Upper lobe of left lung (tissue), 6 donors: ENCODE data around the gene ARHGAP20. TPM values are rescaled to one million over a fixed set of nuclear protein-coding genes. Genes with fewer than 3 reads are reported as not detected.

Source experiments
- ATAC-seq, 2 donors: fragments of 200-7000 bp; cut with Tn5 transposase; one replicate each; pipeline ENCODE4 v1.9.1; 2022; ENCODE audit warnings: mild to moderate bottlenecking in 2 of 2, moderate library complexity in 2 of 2; ENCODE audit not compliant: low FRiP score in 2 of 2
- DNase-seq, 2 donors: peaks; one replicate each; pipeline ENCODE4 v3.0.0-alpha.2; 2019 to 2020
- H3K27ac ChIP-seq, 4 donors: fragments of 200-600 bp; sonication (generic); one replicate each; pipeline ENCODE4 v1.5.1; 2016 to 2019
- H3K27me3 ChIP-seq, 4 donors: fragments of 200-600 bp; sonication (generic); one replicate each; pipeline ENCODE4 v1.5.1; 2017 to 2019
- H3K36me3 ChIP-seq, 4 donors: fragments of 200-600 bp; sonication (generic); one replicate each; pipeline ENCODE4 v1.5.1; 2016 to 2019
- H3K4me1 ChIP-seq, 4 donors: fragments of 200-600 bp; sonication (generic); one replicate each; pipeline ENCODE4 v1.5.1; 2018 to 2019
- H3K4me3 ChIP-seq, 4 donors: fragments of 200-600 bp; sonication (generic); one replicate each; pipeline ENCODE4 v1.5.1; 2017 to 2019; ENCODE audit warnings: mild to moderate bottlenecking in 2 of 4, moderate library complexity in 1 of 4
- H3K9me3 ChIP-seq, 4 donors: fragments of 200-600 bp; sonication (generic); one replicate each; pipeline ENCODE4 v1.5.1; 2018 to 2019
- EP300 ChIP-seq, 4 donors: sonication (generic); formaldehyde crosslinking; IDR thresholded peaks; one replicate each; pipeline ENCODE4 v1.5.1; 2017; ENCODE audit warnings: antibody characterized with exemption in 4 of 4, control low read depth in 2 of 4
- POLR2A ChIP-seq, 4 donors: fragments of 450-650 bp; IDR thresholded peaks; one replicate each; pipeline ENCODE4 v1.5.1; 2016 to 2017; ENCODE audit warnings: antibody characterized with exemption in 4 of 4, mild to moderate bottlenecking in 2 of 4
- POLR2AphosphoS5 ChIP-seq, 2 donors: sonication (generic); formaldehyde crosslinking; IDR thresholded peaks; one replicate each; pipeline ENCODE4 v1.5.1; 2017; ENCODE audit warnings: antibody characterized with exemption in 2 of 2
- WGBS, 2 donors: methylation state at CpG; one replicate each; pipeline ENCODE4 v1.1.5; 2017 to 2018; 5-methylcytosine and 5-hydroxymethylcytosine counted together
- total RNA-seq, 6 donors: library from RNA; depleted of rRNA in 4 of 6; stranded (reverse); fragments of >200 nt in 4 of 6; gene quantifications; one replicate each; pipeline versions ENCODE4 v1.1.0 to v1.2.1, GENCODE V29; 2016 to 2021
- TF ChIP-seq, protein P1 (sequence below), 6 experiments: fragments of 450-650 bp in 4 of 6; fragments of 200-600 bp in 2 of 6; sonication (generic) in 2 of 6; IDR thresholded peaks; one replicate each; pipeline ENCODE4 v1.5.1; 2016 to 2019; ENCODE audit warnings: antibody characterized with exemption in 6 of 6
- donor health status: DM: no; HTN: no; CAD: no; lungs with moderate emphysema.
- donor health status: DM: no; HTN: yes; CAD: no; lungs with severe emphysema.

The ARHGAP20 gene
- total RNA-seq, 6 donors from 2014 or later: 4.3 to 7.4 (median 5.5) TPM

DNA sequence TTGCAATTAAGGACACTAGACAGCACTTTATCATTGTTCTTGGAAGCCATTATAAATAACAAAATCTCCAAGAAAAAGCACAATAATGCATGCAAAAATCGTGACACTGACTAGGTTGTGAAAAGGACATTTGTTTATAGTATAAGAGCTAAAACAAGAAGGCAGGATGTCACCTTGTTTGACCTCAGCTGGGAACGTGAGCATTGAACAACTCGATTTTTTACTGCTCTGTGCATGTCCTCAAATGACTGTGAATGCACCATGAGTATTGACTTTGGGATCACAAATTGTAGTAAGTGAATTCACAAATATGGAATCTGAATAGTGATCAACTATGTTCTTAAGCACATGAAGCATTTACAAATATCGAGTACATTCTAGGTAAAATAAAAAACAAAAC lies 35.3 kb upstream of the ARHGAP20 start:
- H3K4me3 ChIP-seq: no peak overlapping the region
- no peaks in the 10 kb centered on the region for H3K36me3 ChIP-seq
- H3K9me3 ChIP-seq: peaks cover under 1 to 3% (median 2%) of the 10 kb centered on the region in 4 donors
- WGBS, 2 donors: 34 to 54% methylated on average over 4 of the region's 4 CpGs
- TF ChIP-seq EP300 (IDR thresholded peaks at IDR 0.05): no peak
- TF ChIP-seq, protein P1, sequence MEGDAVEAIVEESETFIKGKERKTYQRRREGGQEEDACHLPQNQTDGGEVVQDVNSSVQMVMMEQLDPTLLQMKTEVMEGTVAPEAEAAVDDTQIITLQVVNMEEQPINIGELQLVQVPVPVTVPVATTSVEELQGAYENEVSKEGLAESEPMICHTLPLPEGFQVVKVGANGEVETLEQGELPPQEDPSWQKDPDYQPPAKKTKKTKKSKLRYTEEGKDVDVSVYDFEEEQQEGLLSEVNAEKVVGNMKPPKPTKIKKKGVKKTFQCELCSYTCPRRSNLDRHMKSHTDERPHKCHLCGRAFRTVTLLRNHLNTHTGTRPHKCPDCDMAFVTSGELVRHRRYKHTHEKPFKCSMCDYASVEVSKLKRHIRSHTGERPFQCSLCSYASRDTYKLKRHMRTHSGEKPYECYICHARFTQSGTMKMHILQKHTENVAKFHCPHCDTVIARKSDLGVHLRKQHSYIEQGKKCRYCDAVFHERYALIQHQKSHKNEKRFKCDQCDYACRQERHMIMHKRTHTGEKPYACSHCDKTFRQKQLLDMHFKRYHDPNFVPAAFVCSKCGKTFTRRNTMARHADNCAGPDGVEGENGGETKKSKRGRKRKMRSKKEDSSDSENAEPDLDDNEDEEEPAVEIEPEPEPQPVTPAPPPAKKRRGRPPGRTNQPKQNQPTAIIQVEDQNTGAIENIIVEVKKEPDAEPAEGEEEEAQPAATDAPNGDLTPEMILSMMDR (IDR thresholded peaks at IDR 0.05): no peak
- no peak for TF ChIP-seq POLR2A (IDR thresholded peaks at IDR 0.05)
- no peak for TF ChIP-seq POLR2AphosphoS5 (IDR thresholded peaks at IDR 0.05)
- H3K27ac ChIP-seq: no peak overlapping the region
- H3K27me3 ChIP-seq: no peaks in the 10 kb centered on the region
- no peaks in the 10 kb centered on the region for H3K4me1 ChIP-seq
- no peak for ATAC-seq
- no peak for DNase-seq

DNA sequence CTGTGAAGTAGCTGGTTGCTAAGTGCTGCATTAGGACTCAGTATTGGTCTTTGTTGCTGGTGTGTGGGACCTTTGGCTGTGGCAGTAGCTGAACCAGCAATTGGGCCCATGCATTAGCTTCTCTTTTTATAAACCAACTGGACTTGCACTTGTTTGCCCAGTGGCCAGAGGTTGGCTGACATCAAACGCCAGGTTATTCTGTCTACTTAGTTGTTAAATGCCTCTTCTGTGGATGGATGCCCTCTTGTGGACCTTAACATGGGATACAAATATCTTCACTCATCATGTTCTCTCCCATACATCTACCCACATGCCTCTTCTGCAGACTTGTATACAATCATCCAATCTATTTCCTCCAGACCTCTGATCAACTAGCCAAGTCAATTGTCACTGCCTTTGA lies 26.4 kb upstream of the ARHGAP20 start:
- Histone ChIP-seq H3K9me3 (no peaks in the 10 kb centered on the region), H3K4me1 (no peaks in the 10 kb centered on the region), H3K4me3 (no peak overlapping the region), H3K27me3 (no peaks in the 10 kb centered on the region), H3K36me3 (no peaks in the 10 kb centered on the region), H3K27ac (no peak overlapping the region)
- DNase-seq: no peak
- 93% methylated on average over 1 of the region's 1 CpG for WGBS, 2 donors
- ATAC-seq: no peak
- TF ChIP-seq EP300 (IDR thresholded peaks at IDR 0.05): no peak
- TF ChIP-seq, protein P1 (IDR thresholded peaks at IDR 0.05): no peak
- no peak for TF ChIP-seq POLR2AphosphoS5 (IDR thresholded peaks at IDR 0.05)
- no peak for TF ChIP-seq POLR2A (IDR thresholded peaks at IDR 0.05)

DNA sequence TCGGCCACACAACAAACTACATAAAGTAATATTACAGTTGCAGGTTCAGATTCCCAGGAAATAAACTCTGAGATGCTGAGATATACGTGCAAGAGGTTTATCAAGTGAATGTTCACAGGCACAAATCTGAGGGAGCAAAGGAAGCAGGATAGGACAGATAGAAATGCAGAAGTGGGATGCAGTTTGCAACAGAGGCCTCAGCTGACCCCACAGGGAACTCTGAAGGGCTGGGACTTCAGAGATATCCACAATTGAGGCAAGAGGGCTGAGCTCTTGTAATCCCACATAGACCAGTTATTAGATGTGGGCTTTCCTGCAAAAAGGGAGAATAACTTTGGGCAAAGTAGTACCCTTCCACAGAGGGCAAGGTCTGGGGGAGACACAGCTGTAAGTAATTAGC lies 25.4 kb upstream of the ARHGAP20 start:
- no peaks in the 10 kb centered on the region for H3K36me3 ChIP-seq
- H3K27me3 ChIP-seq: no peaks in the 10 kb centered on the region
- WGBS, 2 donors: 88% methylated on average over 2 of the region's 2 CpGs
- H3K4me3 ChIP-seq: no peak overlapping the region
- H3K9me3 ChIP-seq: no peaks in the 10 kb centered on the region
- no peaks in the 10 kb centered on the region for H3K4me1 ChIP-seq
- no peak for DNase-seq
- H3K27ac ChIP-seq: no peak overlapping the region
- TF ChIP-seq POLR2A (IDR thresholded peaks at IDR 0.05) (no peak), EP300 (IDR thresholded peaks at IDR 0.05) (no peak), POLR2AphosphoS5 (IDR thresholded peaks at IDR 0.05) (no peak)
- TF ChIP-seq, protein P1 (IDR thresholded peaks at IDR 0.05): no peak
- ATAC-seq: no peak

DNA sequence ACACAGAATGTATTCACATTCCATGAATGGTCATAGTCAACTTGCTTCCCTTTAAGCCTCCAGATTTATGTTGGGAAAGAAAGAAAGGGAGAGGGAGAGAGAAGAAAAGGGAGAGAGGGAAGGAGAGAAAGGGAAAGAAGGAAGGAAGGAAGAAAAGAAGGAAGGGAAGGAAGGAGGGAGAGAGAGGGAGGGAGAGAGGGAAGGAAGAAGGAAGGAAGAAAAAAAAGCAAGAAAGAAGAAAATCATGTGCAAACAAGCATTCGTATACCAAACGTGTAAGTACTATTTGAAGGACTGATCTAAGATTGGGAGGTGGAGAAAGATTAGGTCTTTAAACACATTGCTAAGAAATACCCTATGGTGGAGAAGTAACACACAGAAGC lies 23.9 kb upstream of the ARHGAP20 start:
- 61 to 68% methylated on average over 2 of the region's 2 CpGs for WGBS, 2 donors
- ATAC-seq (no peak), DNase-seq (no peak)
- H3K27me3 ChIP-seq: no peaks in the 10 kb centered on the region
- H3K4me3 ChIP-seq: no peak overlapping the region
- H3K27ac ChIP-seq: no peak overlapping the region
- no peaks in the 10 kb centered on the region for H3K9me3 ChIP-seq
- H3K4me1 ChIP-seq: no peaks in the 10 kb centered on the region
- H3K36me3 ChIP-seq: no peaks in the 10 kb centered on the region
- TF ChIP-seq POLR2A (IDR thresholded peaks at IDR 0.05): no peak
- no peak for TF ChIP-seq EP300 (IDR thresholded peaks at IDR 0.05)
- TF ChIP-seq POLR2AphosphoS5 (IDR thresholded peaks at IDR 0.05): no peak
- TF ChIP-seq, protein P1 (IDR thresholded peaks at IDR 0.05): no peak

DNA sequence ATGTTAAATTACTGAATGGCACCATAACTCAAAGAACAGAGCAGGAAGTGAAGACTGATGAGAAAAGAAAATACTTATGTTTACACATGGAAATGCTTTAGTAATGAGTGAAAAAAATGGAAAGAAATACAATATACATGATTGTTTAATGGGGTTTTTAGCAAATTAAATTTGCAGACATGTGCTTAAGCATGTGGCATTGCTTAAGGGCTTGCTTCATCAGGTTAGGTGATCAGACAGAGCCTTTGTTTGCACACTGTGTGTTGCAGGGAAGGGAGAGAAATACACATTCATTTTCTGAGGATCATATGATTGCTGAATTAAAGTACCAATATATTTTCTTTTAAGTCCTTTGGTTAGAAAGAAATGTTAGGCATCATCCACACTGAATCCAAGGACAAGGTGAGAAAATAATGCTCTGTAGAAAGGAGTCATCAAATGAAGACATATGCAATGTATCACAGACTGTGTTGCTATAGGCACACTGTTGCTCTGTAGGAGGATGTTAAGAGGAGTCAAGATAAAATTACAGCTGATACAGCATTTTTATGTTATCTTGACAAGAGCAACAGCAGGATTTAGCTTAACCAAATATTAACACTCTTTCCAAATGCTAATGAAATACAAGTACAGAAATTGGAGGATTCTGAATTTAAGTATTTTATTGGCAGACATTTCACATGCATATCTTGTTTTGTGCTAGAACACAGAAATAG lies 23.4 kb upstream of the ARHGAP20 start:
- ATAC-seq (no peak), DNase-seq (no peak)
- no peaks in the 10 kb centered on the region for H3K36me3 ChIP-seq
- H3K9me3 ChIP-seq: no peaks in the 10 kb centered on the region
- H3K4me1 ChIP-seq: no peaks in the 10 kb centered on the region
- H3K4me3 ChIP-seq: no peak overlapping the region
- no peaks in the 10 kb centered on the region for H3K27me3 ChIP-seq
- no peak overlapping the region for H3K27ac ChIP-seq
- TF ChIP-seq POLR2A (IDR thresholded peaks at IDR 0.05): no peak
- TF ChIP-seq EP300 (IDR thresholded peaks at IDR 0.05): no peak
- TF ChIP-seq POLR2AphosphoS5 (IDR thresholded peaks at IDR 0.05): no peak
- TF ChIP-seq, protein P1 (IDR thresholded peaks at IDR 0.05): no peak
